ENCODE measurements around the gene ARL15.

- no peak for TF ChIP-seq CTCF (conservative IDR thresholded peaks at IDR 0.05; ENCODE audit: low read depth, low read length)
- TF ChIP-seq EZH2 (IDR thresholded peaks at IDR 0.05; ENCODE audit: low read length, unreplicated experiment) = no peak
- no peak for TF ChIP-seq EZH2phosphoT487 (IDR thresholded peaks at IDR 0.05; ENCODE audit: borderline replicate concordance, low read length)
These were observed 427.7 kb downstream of the ARL15 start for GRCh38 chr5:53882676-53883031.

All from PC-3 (cell line).